K562 (cell line): ENCODE measurements around the gene TYSND1. TPM values are rescaled to one million over a fixed set of nuclear protein-coding genes. Genes with fewer than 3 reads are reported as not detected.

Experiments
- ATAC-seq: fragments of 200-7000 bp; cut with Tn5 transposase; 3 replicates; pipeline ENCODE4 v1.9.1; 2020; ENCODE audit warnings: moderate library complexity
- BruUV-seq: library from RNA; stranded (reverse); fragments of 400-500 nt; replicated peaks from 2 replicates; lab custom pipeline; 2021; lab: Mats Ljungman, UMichigan
- CTCF ChIA-PET: fragments of 300-600 bp; formaldehyde crosslinking; extraction: SDS; loops from one replicate; lab custom pipeline; 2021; ENCODE audit warnings: low intra/inter-chr PET ratio; lab: Yijun Ruan, JAX
- POLR2A ChIA-PET: fragments of 300-600, 350-650 bp; sonication (Branson Sonifier 250); formaldehyde crosslinking; extraction: SDS; loops from one replicate; lab custom pipeline; 2021; ENCODE audit warnings: antibody characterized with exemption, inconsistent platforms; lab: Yijun Ruan, JAX
- DNase-seq, 4 experiments: peaks; one replicate each; pipeline versions ENCODE4 v3.0.0 to v3.0.0-alpha.2; 2011 to 2018; ENCODE audit warnings: low spot score in 3 of 4, mixed read lengths in 3 of 4; ENCODE audit errors: extremely low read depth in 1 of 4
- FAIRE-seq: peaks from 2 replicates; lab custom pipeline; 2011; peaks lifted over from hg19 to GRCh38; lab: Jason Lieb, UNC
- H2AFZ ChIP-seq: 2 replicates; pipeline ENCODE4 v1.6.0; 2011; ENCODE audit warnings: low read depth, low read length, control low read depth, inconsistent platforms
- H3K27ac ChIP-seq: fragments of 200-600 bp; 3 replicates; pipeline ENCODE4 v1.8.0; 2011; ENCODE audit warnings: low read depth, mild to moderate bottlenecking, control low read depth, inconsistent platforms, low read length, moderate library complexity, mixed read lengths; ENCODE audit errors: extremely low read depth
- H3K27me3 ChIP-seq, 2 experiments: fragments of 300-600 bp in 1 of 2; 2 replicates in 1 of 2; 3 replicates in 1 of 2; pipeline versions ENCODE4 v1.6.0 to v1.8.0; 2011; ENCODE audit warnings: inconsistent platforms in 2 of 2, low read length in 2 of 2, mild to moderate bottlenecking in 1 of 2, mixed read lengths in 1 of 2, moderate library complexity in 1 of 2; ENCODE audit not compliant: control insufficient read depth in 2 of 2, insufficient read depth in 2 of 2
- H3K36me3 ChIP-seq: fragments of 300-600 bp; 3 replicates; pipeline ENCODE4 v1.8.0; 2011; ENCODE audit warnings: mild to moderate bottlenecking, low read length, inconsistent platforms; ENCODE audit not compliant: control insufficient read depth, insufficient read depth
- H3K4me1 ChIP-seq, 2 experiments: fragments of 200-600 bp in 1 of 2; replicated peaks in 1 of 2; 2 replicates in 1 of 2; 3 replicates in 1 of 2; pipeline versions ENCODE4 v1.5.1 to v1.8.0; 2011; ENCODE audit warnings: inconsistent platforms in 2 of 2, low read length in 2 of 2, mild to moderate bottlenecking in 1 of 2, mixed read lengths in 1 of 2, moderate library complexity in 1 of 2; ENCODE audit not compliant: control insufficient read depth in 2 of 2, insufficient read depth in 2 of 2
- H3K4me2 ChIP-seq: 2 replicates; pipeline ENCODE4 v1.6.1; 2011; ENCODE audit warnings: low read length, control low read depth, inconsistent platforms, mixed read lengths; ENCODE audit not compliant: insufficient read depth
- H3K4me3 ChIP-seq: fragments of 200-600 bp; sonication (generic), shearing (Covaris generic); 2 replicates; pipeline ENCODE4 v1.5.1; 2016; ENCODE audit warnings: control low read depth, inconsistent platforms
- H3K79me2 ChIP-seq: fragments of 200-600 bp; 3 replicates; pipeline ENCODE4 v1.8.0; 2011; ENCODE audit warnings: low read length, inconsistent platforms; ENCODE audit not compliant: control insufficient read depth, insufficient read depth
- H3K9ac ChIP-seq, 2 experiments: 2 replicates each; pipeline versions ENCODE4 v1.6.0 to v1.6.1; 2011; ENCODE audit warnings: low read depth in 2 of 2, low read length in 2 of 2, control low read depth in 1 of 2, inconsistent platforms in 1 of 2, mild to moderate bottlenecking in 1 of 2, mixed read lengths in 1 of 2; ENCODE audit not compliant: insufficient read depth in 1 of 2
- H3K9me1 ChIP-seq: one replicate; pipeline ENCODE4 v1.6.0; 2011; ENCODE audit warnings: inconsistent platforms, mild to moderate bottlenecking, low read length, moderate library complexity; ENCODE audit not compliant: control insufficient read depth, insufficient read depth
- H3K9me3 ChIP-seq: replicated peaks from 2 replicates; pipeline ENCODE4 v1.5.1; 2011; ENCODE audit warnings: low read depth, low read length, inconsistent platforms; ENCODE audit not compliant: control insufficient read depth, insufficient read depth
- H4K20me1 ChIP-seq: replicated peaks from 2 replicates; pipeline ENCODE4 v1.6.1; 2011; ENCODE audit warnings: low read length, inconsistent platforms, mixed read lengths; ENCODE audit not compliant: control insufficient read depth, insufficient read depth
- CCNT2 ChIP-seq: IDR thresholded peaks from 2 replicates; pipeline ENCODE4 v1.6.1; 2011; ENCODE audit warnings: borderline replicate concordance, low read depth, mild to moderate bottlenecking, moderate library complexity, mixed read lengths, low read length; ENCODE audit not compliant: insufficient read length; ENCODE audit errors: extremely low read depth
- CHCHD3 ChIP-seq: fragments of 250-450 bp; sonication (Bioruptor Pico); IDR thresholded peaks from 2 replicates; pipeline ENCODE4 v2.1.2; 2022; ENCODE audit warnings: mild to moderate bottlenecking
- CSDE1 ChIP-seq, 2 experiments: fragments of 450-650 bp; IDR thresholded peaks; 2 replicates each; pipeline ENCODE4 v1.6.1; 2016; ENCODE audit warnings: mild to moderate bottlenecking in 1 of 2
- ESRRA ChIP-seq: fragments of 450-650 bp; IDR thresholded peaks from 2 replicates; pipeline ENCODE4 v1.6.1; 2014; ENCODE audit warnings: low read depth, mild to moderate bottlenecking, moderate library complexity, borderline replicate concordance
- HNRNPL ChIP-seq: fragments of 200-400 bp; formaldehyde crosslinking; IDR thresholded peaks from 2 replicates; pipeline ENCODE4 v1.6.1; 2017; ENCODE audit warnings: low read depth, mild to moderate bottlenecking, low read length
- MTF1 ChIP-seq: fragments of 250-450 bp; sonication (Bioruptor Pico); IDR thresholded peaks from 2 replicates; pipeline ENCODE4 v1.9.0; 2021; ENCODE audit warnings: moderate library complexity, mild to moderate bottlenecking, inconsistent platforms, borderline replicate concordance
- MXI1 ChIP-seq: IDR thresholded peaks from 2 replicates; pipeline ENCODE4 v1.6.1; 2011; ENCODE audit warnings: low read depth, mild to moderate bottlenecking, improper control_type of control experiment, low read length
- NFIX ChIP-seq: fragments of 250-450 bp; sonication (Bioruptor Pico); IDR thresholded peaks from 2 replicates; pipeline ENCODE4 v1.4.0; 2020; ENCODE audit warnings: low read depth, mild to moderate bottlenecking, moderate library complexity
- NKRF ChIP-seq: fragments of 450-650 bp; IDR thresholded peaks from 2 replicates; pipeline ENCODE4 v1.6.1; 2016; ENCODE audit warnings: borderline replicate concordance
- TAL1 ChIP-seq: fragments of 450-650 bp; IDR thresholded peaks from 2 replicates; pipeline ENCODE4 v1.6.1; 2016; ENCODE audit warnings: mild to moderate bottlenecking
- THRAP3 ChIP-seq: fragments of 450-650 bp; IDR thresholded peaks from 2 replicates; pipeline ENCODE4 v1.6.1; 2016; ENCODE audit warnings: mild to moderate bottlenecking, inconsistent platforms, borderline replicate concordance
- U2AF2 ChIP-seq: fragments of 200-400 bp; formaldehyde crosslinking; optimal IDR thresholded peaks from 2 replicates; pipeline ENCODE3; 2017; ENCODE audit warnings: low read depth, mild to moderate bottlenecking, low read length
- ZNF224 ChIP-seq: sonication (generic); formaldehyde crosslinking; IDR thresholded peaks from 2 replicates; pipeline ENCODE4 v1.8.0; 2022; ENCODE audit warnings: mild to moderate bottlenecking, missing genetic modification reagents
- ZNF3 ChIP-seq: fragments of 250-450 bp; sonication (Bioruptor Pico); IDR thresholded peaks from 2 replicates; pipeline ENCODE4 v1.5.0; 2021; ENCODE audit warnings: mild to moderate bottlenecking, moderate library complexity
- WGBS: fragments of 100-300 bp; shearing (Covaris generic); methylation state at CpG from one replicate; pipeline ENCODE4 v1.1.6; 2016; ENCODE audit warnings: low coverage, mixed read lengths; ENCODE audit not compliant: insufficient coverage; ENCODE audit errors: missing lambda C conversion rate; 5-methylcytosine and 5-hydroxymethylcytosine counted together
- in situ Hi-C: fragments of 300-500 bp; cut with MboI; formaldehyde crosslinking; loops from 4 replicates; pipeline ENCODE4 v1.15.0; 2018; ENCODE audit warnings: inconsistent platforms, mixed read lengths
- intact Hi-C: fragments of 100-400 bp; cut with micrococcal nuclease; formaldehyde crosslinking; loops from 2 replicates; pipeline ENCODE4 v1.14.2; 2022
- polyA plus RNA-seq, 8 experiments: library from polyadenylated mRNA; depleted of rRNA in 4 of 8; stranded (reverse) in 5 of 8; unstranded in 3 of 8; fragments of >200 nt; fragmentation: Nextera tagmentation in 2 of 8; fragmentation: Illumina TruSeq in 1 of 8; extraction: Ambion mirVana in 2 of 8; extraction: Trizol in 1 of 8; gene quantifications; 2 replicates each; pipeline versions ENCODE4 v1.2.1 to v1.2.3, GENCODE V29; 2011 to 2014; ENCODE audit warnings: inconsistent platforms in 1 of 8, missing spikeins in 1 of 8
- total RNA-seq, 7 experiments: library from RNA; depleted of rRNA in 6 of 7; stranded (reverse); fragments of >200 nt in 6 of 7; fragmentation: Illumina TruSeq in 2 of 7; extraction: Trizol in 2 of 7; gene quantifications; 2 replicates each; pipeline versions ENCODE4 v1.2.1 to v1.2.3, GENCODE V29; 2011 to 2021; ENCODE audit warnings: low replicate concordance in 1 of 7

The TYSND1 gene
- total and polyA plus RNA-seq, 9 of the 15 experiments (the other 6 are each of a cell fraction or from before 2014, with no cell fraction given), result 0.60 to 2.0 (median 1.3) TPM

- intact Hi-C loops, result no loop called here
- Histone ChIP-seq H3K27ac (no peak overlapping the region), H3K9me1 (no peaks in the 10 kb centered on the region), H3K9ac (no peak overlapping the region), H3K27me3 (peaks cover 6 to 12% of the 10 kb centered on the region in 2 experiments), H3K79me2 (no peaks in the 10 kb centered on the region), H3K36me3 (no peaks in the 10 kb centered on the region), H3K4me2 (no peak overlapping the region), H4K20me1 (no peaks in the 10 kb centered on the region), H3K4me1 (no peaks in the 10 kb centered on the region; a peak in 1 of 5 replicates), H2AFZ (no peak overlapping the region), H3K9me3 (no peaks in the 10 kb centered on the region), H3K4me3 (no peak overlapping the region)
- ChIA-PET CTCF (interaction anchor here (0.6 kb wide), 1 partner anchor 159 kb away, joined by 3 read pairs; no protein-coding TSS in a partner anchor), POLR2A (no interaction called here)
- DNase-seq (no peak), ATAC-seq (no peak), FAIRE-seq (no peak)
- WGBS, result 0% methylated on average over 1 of the region's 1 CpG
- BruUV-seq, result no TSS peak
- in situ Hi-C loops, result no loop called here
- TF ChIP-seq ZNF3 (CRISPR knock-in tag), result no peak
- no peak for TF ChIP-seq CCNT2
- no peak for TF ChIP-seq ESRRA
- TF ChIP-seq THRAP3, result no peak
- no peak for TF ChIP-seq NFIX (CRISPR knock-in tag)
- no peak for TF ChIP-seq CSDE1 (IDR thresholded peaks at IDR 0.05)
- no peak for TF ChIP-seq MTF1 (CRISPR knock-in tag)
- TF ChIP-seq CHCHD3 (CRISPR knock-in tag), result no peak
- TF ChIP-seq ZNF224 (CRISPR knock-in tag), result no peak
- TF ChIP-seq MXI1, result no peak
- TF ChIP-seq HNRNPL, result no peak
- TF ChIP-seq TAL1, result no peak
- TF ChIP-seq NKRF, result no peak
- no peak for TF ChIP-seq U2AF2
These were observed 42.3 kb upstream of the TYSND1 start for GRCh38 chr10:70188768-70189167.
